Sigmoid colon (tissue), 4 donors: ENCODE results near the gene SYNGR3.

ENCODE experiments used
- CTCF ChIP-seq, 4 experiments: fragments of 450-650 bp in 3 of 4; fragments of 200-600 bp in 1 of 4; IDR thresholded peaks; one replicate each; pipeline ENCODE4 v1.5.1; 2016 to 2019; ENCODE audit warnings: antibody characterized with exemption in 4 of 4, mild to moderate bottlenecking in 3 of 4, moderate library complexity in 2 of 4
- EP300 ChIP-seq, 4 donors: sonication (generic); formaldehyde crosslinking; IDR thresholded peaks; one replicate each; pipeline ENCODE4 v1.6.1; 2017; ENCODE audit warnings: antibody characterized with exemption in 4 of 4
- POLR2A ChIP-seq, 2 donors: fragments of 450-650 bp; IDR thresholded peaks; one replicate each; pipeline ENCODE4 v1.6.1; 2016; ENCODE audit warnings: antibody characterized with exemption in 2 of 2, mild to moderate bottlenecking in 2 of 2, moderate library complexity in 2 of 2
- POLR2AphosphoS5 ChIP-seq, 4 donors: sonication (generic); formaldehyde crosslinking; IDR thresholded peaks; one replicate each; pipeline ENCODE4 v1.6.1; 2017; ENCODE audit warnings: antibody characterized with exemption in 4 of 4

GRCh38 chr16:1950559-1950958 is 39.2 kb upstream of the SYNGR3 start:
- TF ChIP-seq POLR2AphosphoS5 (IDR thresholded peaks at IDR 0.05): no peak
- no peak for TF ChIP-seq EP300 (IDR thresholded peaks at IDR 0.05)
- no peak for TF ChIP-seq CTCF (IDR thresholded peaks at IDR 0.05)
- no peak for TF ChIP-seq POLR2A (IDR thresholded peaks at IDR 0.05)
